Mesendoderm (in vitro differentiated cells): ENCODE data around the gene RNF220.

Experiments used
- DNase-seq: peaks from one replicate; pipeline ENCODE4 v3.0.0; 2013
- H2AK5ac ChIP-seq: 2 replicates; pipeline ENCODE4 v1.6.1; 2013; ENCODE audit warnings: low read length, inconsistent platforms
- H2BK120ac ChIP-seq: 2 replicates; pipeline ENCODE4 v1.6.1; 2013; ENCODE audit warnings: low read depth, mild to moderate bottlenecking, low read length, moderate library complexity, mixed read lengths
- H2BK15ac ChIP-seq: replicated peaks from 2 replicates; pipeline ENCODE4 v1.6.1; 2013; ENCODE audit warnings: low read depth, mild to moderate bottlenecking, moderate library complexity
- H2BK5ac ChIP-seq: 2 replicates; pipeline ENCODE4 v1.6.1; 2013; ENCODE audit warnings: low read length, inconsistent platforms
- H3K18ac ChIP-seq: 2 replicates; pipeline ENCODE4 v1.6.1; 2013; ENCODE audit warnings: mild to moderate bottlenecking, low read length, mixed read lengths
- H3K23ac ChIP-seq: one replicate; pipeline ENCODE4 v1.6.1; 2013; ENCODE audit warnings: low read length
- H3K27ac ChIP-seq: 2 replicates; pipeline ENCODE4 v1.5.1; 2013; ENCODE audit warnings: low read depth, mild to moderate bottlenecking, inconsistent platforms, low read length, moderate library complexity
- H3K27me3 ChIP-seq: 2 replicates; pipeline ENCODE4 v1.6.1; 2013; ENCODE audit warnings: low read length, control low read depth, mild to moderate bottlenecking, inconsistent platforms; ENCODE audit not compliant: insufficient read depth, poor library complexity
- H3K36me3 ChIP-seq: 2 replicates; pipeline ENCODE4 v1.6.1; 2013; ENCODE audit warnings: low read length, inconsistent platforms; ENCODE audit not compliant: control insufficient read depth, insufficient read depth
- H3K4ac ChIP-seq: one replicate; pipeline ENCODE4 v1.6.1; 2013; ENCODE audit warnings: low read depth, mild to moderate bottlenecking, low read length, moderate library complexity
- H3K4me1 ChIP-seq: 2 replicates; pipeline ENCODE4 v1.6.1; 2013; ENCODE audit warnings: low read depth, low read length, inconsistent platforms; ENCODE audit not compliant: control insufficient read depth
- H3K4me2 ChIP-seq: 2 replicates; pipeline ENCODE4 v1.6.1; 2013; ENCODE audit warnings: low read length
- H3K4me3 ChIP-seq: 2 replicates; pipeline ENCODE4 v1.5.1; 2013; ENCODE audit warnings: mild to moderate bottlenecking, low read length
- H3K56ac ChIP-seq: one replicate; pipeline ENCODE4 v1.6.1; 2013; ENCODE audit warnings: low read length
- H3K79me1 ChIP-seq: 2 replicates; pipeline ENCODE4 v1.6.1; 2013; ENCODE audit warnings: low read length, inconsistent platforms
- H3K79me2 ChIP-seq: 2 replicates; pipeline ENCODE4 v1.6.1; 2013; ENCODE audit warnings: mild to moderate bottlenecking, low read length; ENCODE audit not compliant: control insufficient read depth, insufficient read depth
- H3K9ac ChIP-seq: 2 replicates; pipeline ENCODE4 v1.6.1; 2013; ENCODE audit warnings: low read length, inconsistent platforms
- H4K5ac ChIP-seq: one replicate; pipeline ENCODE4 v1.6.1; 2013; ENCODE audit warnings: low read length
- H4K8ac ChIP-seq: one replicate; pipeline ENCODE4 v1.6.1; 2013; ENCODE audit warnings: low read depth, mild to moderate bottlenecking, control low read depth, low read length, moderate library complexity
- WGBS: extraction: QIAGEN DNeasy Blood & Tissue Kit; methylation state at CpG from one replicate; pipeline ENCODE4 v1.1.7; 2013; ENCODE audit warnings: low lambda C conversion rate, missing lambda C conversion rate; ENCODE audit not compliant: insufficient coverage; ENCODE audit errors: extremely low coverage; 5-methylcytosine and 5-hydroxymethylcytosine counted together

Gene RNF220

DNA sequence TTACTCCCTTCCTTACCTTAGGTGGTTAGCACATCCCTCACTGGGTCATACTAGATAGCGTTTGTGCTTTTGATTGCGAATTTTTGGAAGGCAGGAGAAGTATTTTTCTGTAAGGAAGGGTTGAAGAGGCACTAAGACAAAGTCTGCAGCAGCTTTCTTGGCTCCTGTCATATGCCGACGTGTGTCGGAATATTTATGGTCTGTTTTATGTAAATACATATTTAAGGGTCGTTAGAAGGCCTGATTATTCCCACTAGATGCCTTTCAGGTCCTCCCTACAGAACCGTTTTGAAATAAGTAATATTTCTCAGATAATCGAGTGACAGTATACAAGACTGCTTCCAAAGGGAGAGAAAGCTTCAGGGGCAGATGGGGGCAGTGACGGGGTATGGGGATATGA, 10.0 kb downstream of the RNF220 start:
- Histone ChIP-seq H3K9ac (no peak overlapping the region), H3K23ac (no peak overlapping the region), H2BK15ac (no peak overlapping the region), H3K79me1 (no peaks in the 10 kb centered on the region), H3K27me3 (peaks cover 9% of the 10 kb centered on the region), H2BK5ac (no peak overlapping the region), H3K79me2 (no peaks in the 10 kb centered on the region), H4K8ac (no peak overlapping the region), H2AK5ac (no peak overlapping the region), H4K5ac (no peak overlapping the region), H2BK120ac (no peak overlapping the region), H3K4me2 (no peak overlapping the region), H3K18ac (no peak overlapping the region), H3K4ac (no peak overlapping the region), H3K27ac (no peak overlapping the region), H3K36me3 (no peaks in the 10 kb centered on the region), H3K4me3 (no peak overlapping the region), H3K4me1 (peaks cover 2% of the 10 kb centered on the region), H3K56ac (no peak overlapping the region)
- DNase-seq: no peak
- WGBS: no CpG with 5 or more reads among the region's 9 CpGs

DNA sequence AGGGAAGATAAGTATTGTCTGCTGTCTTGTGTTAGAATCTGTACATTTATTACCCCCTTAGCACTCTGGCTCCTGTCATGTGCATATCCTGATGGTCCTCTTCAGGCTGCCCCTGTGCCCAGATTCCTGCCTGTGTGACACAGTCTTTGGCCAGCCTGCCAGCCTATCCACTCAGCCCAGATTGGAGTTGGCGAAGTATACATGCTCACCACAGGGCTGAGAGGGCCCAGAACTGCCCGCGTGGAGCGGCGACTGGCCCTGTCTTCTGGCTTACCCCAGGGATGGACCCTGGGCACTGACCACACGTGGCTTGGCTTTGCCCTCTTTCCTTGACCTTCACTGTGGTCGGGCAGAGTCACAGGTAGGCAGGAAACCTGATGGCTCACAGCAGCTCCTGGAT, 11.4 kb downstream of the RNF220 start:
- no peak overlapping the region for H4K5ac ChIP-seq
- peaks cover 4% of the 10 kb centered on the region for H3K27me3 ChIP-seq
- H3K36me3 ChIP-seq: no peaks in the 10 kb centered on the region
- no peak overlapping the region for H2BK5ac ChIP-seq
- no peak overlapping the region for H3K27ac ChIP-seq
- no peak overlapping the region for H2BK15ac ChIP-seq
- no peak overlapping the region for H3K56ac ChIP-seq
- no peak overlapping the region for H3K23ac ChIP-seq
- H3K9ac ChIP-seq: no peak overlapping the region
- no peak overlapping the region for H4K8ac ChIP-seq
- H3K79me1 ChIP-seq: no peaks in the 10 kb centered on the region
- no peak overlapping the region for H3K4ac ChIP-seq
- peaks cover 2% of the 10 kb centered on the region for H3K4me1 ChIP-seq
- WGBS: no CpG with 5 or more reads among the region's 7 CpGs
- H2AK5ac ChIP-seq: no peak overlapping the region
- no peak overlapping the region for H2BK120ac ChIP-seq
- H3K79me2 ChIP-seq: no peaks in the 10 kb centered on the region
- DNase-seq: no peak
- H3K18ac ChIP-seq: no peak overlapping the region
- no peak overlapping the region for H3K4me3 ChIP-seq
- no peak overlapping the region for H3K4me2 ChIP-seq

- Histone ChIP-seq H3K36me3 (no peaks in the 10 kb centered on the region), H2AK5ac (no peak overlapping the region), H3K4ac (no peak overlapping the region), H3K4me1 (peaks cover 10% of the 10 kb centered on the region), H3K56ac (peak overlapping the region; percentile 81), H2BK5ac (no peak overlapping the region), H3K23ac (peak overlapping the region; percentile 29), H3K79me2 (no peaks in the 10 kb centered on the region), H3K18ac (peak overlapping the region; percentile 43), H2BK120ac (no peak overlapping the region), H3K9ac (peak overlapping the region; percentile 57), H2BK15ac (no peak overlapping the region), H3K79me1 (no peaks in the 10 kb centered on the region), H3K27me3 (peaks cover 4% of the 10 kb centered on the region), H3K4me3 (no peak overlapping the region), H4K8ac (no peak overlapping the region), H3K4me2 (peak overlapping the region; percentile 51), H4K5ac (no peak overlapping the region), H3K27ac (no peak overlapping the region)
- peak; percentile 92 for DNase-seq
- WGBS: no CpG with 5 or more reads among the region's 65 CpGs
These were observed 12.4 kb downstream of the RNF220 start for GRCh38 chr1:44417351-44418021.

DNA sequence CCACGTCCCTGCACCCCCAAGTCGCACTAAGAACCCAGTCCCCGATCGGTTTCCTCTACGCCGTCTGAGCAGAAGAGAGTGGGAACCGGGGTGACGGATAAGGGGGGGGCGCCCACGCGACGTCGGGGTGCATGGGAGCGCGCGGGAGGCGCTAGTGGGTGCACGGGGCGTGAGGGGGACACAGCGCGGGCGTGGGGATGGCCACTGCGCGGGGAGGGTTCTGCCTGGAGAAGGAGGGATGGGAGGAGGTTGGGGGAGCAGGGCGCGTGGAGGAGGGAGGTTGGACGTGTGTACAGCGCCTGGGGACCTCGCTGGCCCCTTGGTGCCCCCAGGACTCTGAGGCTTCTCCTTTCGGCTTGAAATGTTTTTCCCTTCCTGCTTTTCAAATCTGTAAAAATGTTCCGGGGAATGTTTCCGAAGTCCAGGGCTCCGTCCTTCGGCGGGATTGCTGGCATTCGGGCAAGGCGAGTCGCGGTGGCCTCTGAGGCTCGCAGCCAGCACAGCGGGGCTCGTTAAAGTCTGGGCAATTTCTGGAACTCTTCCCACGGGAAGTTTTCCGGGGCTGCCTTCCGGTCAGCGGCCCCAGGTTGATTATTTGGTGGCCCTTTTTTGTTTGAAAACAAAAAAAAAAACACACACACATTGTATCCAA, 13.1 kb downstream of the RNF220 start:
- Histone ChIP-seq H2BK5ac (no peak overlapping the region), H4K5ac (no peak overlapping the region), H3K23ac (peak overlapping the region; percentile 84), H3K27me3 (peaks cover 4% of the 10 kb centered on the region), H3K4me1 (peaks cover 10% of the 10 kb centered on the region), H3K56ac (peak overlapping the region; percentile 81), H3K4me3 (peak overlapping the region; percentile 11), H2AK5ac (no peak overlapping the region), H3K27ac (no peak overlapping the region), H2BK15ac (no peak overlapping the region), H3K9ac (peak overlapping the region; percentile 57), H3K18ac (peak overlapping the region; percentile 43), H3K79me1 (no peaks in the 10 kb centered on the region), H3K4me2 (peak overlapping the region; percentile 51), H3K4ac (no peak overlapping the region), H3K36me3 (no peaks in the 10 kb centered on the region), H3K79me2 (no peaks in the 10 kb centered on the region), H4K8ac (no peak overlapping the region), H2BK120ac (no peak overlapping the region)
- peak; percentile 40 for DNase-seq
- no CpG with 5 or more reads among the region's 46 CpGs for WGBS

- no peak overlapping the region for H2BK120ac ChIP-seq
- no peak overlapping the region for H3K27ac ChIP-seq
- no peak overlapping the region for H4K5ac ChIP-seq
- no peak overlapping the region for H3K56ac ChIP-seq
- no peak overlapping the region for H2BK15ac ChIP-seq
- H3K23ac ChIP-seq: no peak overlapping the region
- H3K79me2 ChIP-seq: no peaks in the 10 kb centered on the region
- peaks cover 2% of the 10 kb centered on the region for H3K27me3 ChIP-seq
- H3K18ac ChIP-seq: no peak overlapping the region
- no peak overlapping the region for H3K4me3 ChIP-seq
- H3K4ac ChIP-seq: no peak overlapping the region
- H2AK5ac ChIP-seq: no peak overlapping the region
- H3K9ac ChIP-seq: no peak overlapping the region
- no peaks in the 10 kb centered on the region for H3K79me1 ChIP-seq
- no peak for DNase-seq
- H3K4me2 ChIP-seq: no peak overlapping the region
- peaks cover 10% of the 10 kb centered on the region for H3K4me1 ChIP-seq
- no CpG with 5 or more reads among the region's 3 CpGs for WGBS
- no peaks in the 10 kb centered on the region for H3K36me3 ChIP-seq
- no peak overlapping the region for H4K8ac ChIP-seq
- H2BK5ac ChIP-seq: no peak overlapping the region
These were observed 14.8 kb downstream of the RNF220 start for GRCh38 chr1:44419901-44420300.
